Stomach (tissue), 19 donors: ENCODE results near the gene RUFY4. TPM values are rescaled to one million over a fixed set of nuclear protein-coding genes. Genes with fewer than 3 reads are reported as not detected.
"Not testable (repeated sequence)": the region's sequence is repeated elsewhere in the genome, so short reads cannot be mapped to it uniquely, and the experiment has no call there.

ENCODE experiments used
- DNase-seq, 2 donors: peaks; one replicate each; pipeline versions ENCODE4 v3.0.0 to v3.0.0-alpha.2; 2013 to 2019
- H3K27ac ChIP-seq, 5 donors: fragments of 200-600 bp in 4 of 5; sonication (generic) in 4 of 5; one replicate each; pipeline ENCODE4 v1.5.1; 2013 to 2019; ENCODE audit warnings: mild to moderate bottlenecking in 1 of 5, moderate library complexity in 1 of 5
- H3K27me3 ChIP-seq, 3 donors: fragments of 200-600 bp; sonication (generic); one replicate each; pipeline ENCODE4 v1.5.1; 2017 to 2019; ENCODE audit warnings: mixed run types in 1 of 3
- H3K36me3 ChIP-seq, 4 donors: fragments of 200-600 bp; sonication (generic); 1 replicate in 3 of 4; 2 replicates in 1 of 4; pipeline ENCODE4 v1.5.1; 2016 to 2019
- H3K4me1 ChIP-seq, 4 donors: fragments of 200-600 bp; sonication (generic); one replicate each; pipeline ENCODE4 v1.5.1; 2016 to 2019
- H3K4me3 ChIP-seq, 4 donors: fragments of 200-600 bp; sonication (generic) in 3 of 4; one replicate each; pipeline ENCODE4 v1.5.1; 2016 to 2019; ENCODE audit warnings: mild to moderate bottlenecking in 1 of 4
- H3K9me3 ChIP-seq, 4 donors: fragments of 200-600 bp; sonication (generic); one replicate each; pipeline ENCODE4 v1.5.1; 2016 to 2019
- EP300 ChIP-seq: sonication (generic); formaldehyde crosslinking; IDR thresholded peaks from one replicate; pipeline ENCODE4 v1.6.1; 2017; ENCODE audit warnings: antibody characterized with exemption
- POLR2A ChIP-seq, 4 donors: fragments of 450-650 bp; IDR thresholded peaks; one replicate each; pipeline ENCODE4 v1.6.1; 2016; ENCODE audit warnings: antibody characterized with exemption in 4 of 4, control low read depth in 2 of 4, mild to moderate bottlenecking in 1 of 4, moderate library complexity in 1 of 4
- POLR2AphosphoS5 ChIP-seq, 3 donors: sonication (generic); formaldehyde crosslinking; IDR thresholded peaks; one replicate each; pipeline ENCODE4 v1.6.1; 2016; ENCODE audit warnings: antibody characterized with exemption in 3 of 3
- WGBS, 5 donors: extraction: QIAGEN DNeasy Blood & Tissue Kit in 3 of 5; methylation state at CpG; one replicate each; pipeline versions ENCODE4 v1.1.5 to v1.1.7; 2013 to 2018; 5-methylcytosine and 5-hydroxymethylcytosine counted together
- intact Hi-C: fragments of 100-400 bp; cut with DNase I; formaldehyde crosslinking; loops from one replicate; pipeline ENCODE4 v1.15.1; 2023; ENCODE audit warnings: low total_unique reads
- long read RNA-seq, 10 donors: transcript quantifications; one replicate each; lab custom pipeline, GENCODE V29; 2026
- polyA plus RNA-seq, 3 donors: library from polyadenylated mRNA; stranded (reverse); fragments of 200-250 nt; gene quantifications; one replicate each; pipeline ENCODE4 v1.2.3, GENCODE V29; 2013
- total RNA-seq, 5 donors: library from RNA; depleted of rRNA; stranded (reverse); fragments of >200 nt; gene quantifications; one replicate each; pipeline versions ENCODE4 v1.1.0 to v1.2.3, GENCODE V29; 2014 to 2016
- TF ChIP-seq, protein P1 (sequence below), 7 experiments: fragments of 450-650 bp in 4 of 7; fragments of 200-600 bp in 3 of 7; sonication (generic) in 3 of 7; IDR thresholded peaks; one replicate each; pipeline ENCODE4 v1.5.1; 2016 to 2019; ENCODE audit warnings: antibody characterized with exemption in 7 of 7, control low read depth in 2 of 7, mild to moderate bottlenecking in 1 of 7
- donor health status: healthy with polysubstance abuse.
- donor health status: Bipolar disorder and iron deficiency.
- donor health status: healthy.

Gene RUFY4, protein sequence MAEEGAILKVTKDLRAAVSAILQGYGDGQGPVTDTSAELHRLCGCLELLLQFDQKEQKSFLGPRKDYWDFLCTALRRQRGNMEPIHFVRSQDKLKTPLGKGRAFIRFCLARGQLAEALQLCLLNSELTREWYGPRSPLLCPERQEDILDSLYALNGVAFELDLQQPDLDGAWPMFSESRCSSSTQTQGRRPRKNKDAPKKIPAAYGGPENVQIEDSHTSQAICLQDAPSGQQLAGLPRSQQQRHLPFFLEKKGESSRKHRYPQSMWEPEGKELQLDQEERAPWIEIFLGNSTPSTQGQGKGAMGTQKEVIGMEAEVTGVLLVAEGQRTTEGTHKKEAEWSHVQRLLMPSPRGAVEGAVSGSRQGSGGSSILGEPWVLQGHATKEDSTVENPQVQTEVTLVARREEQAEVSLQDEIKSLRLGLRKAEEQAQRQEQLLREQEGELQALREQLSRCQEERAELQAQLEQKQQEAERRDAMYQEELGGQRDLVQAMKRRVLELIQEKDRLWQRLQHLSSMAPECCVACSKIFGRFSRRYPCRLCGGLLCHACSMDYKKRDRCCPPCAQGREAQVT
- not detected for total RNA-seq
- under 1 TPM in 2 of 3 donors, not detected in 1; 0.12 to 0.43 TPM for polyA plus RNA-seq
- long read RNA-seq, donor 1, result 0 reads
- long read RNA-seq, donor 2, result 0 reads
- long read RNA-seq, donor 3, result 0 reads
- long read RNA-seq, donor 4, result 0 reads
- long read RNA-seq, donor 5, result 0 reads
- long read RNA-seq, donor 6, result 0 reads
- long read RNA-seq, donor 7, result 0 reads
- long read RNA-seq, donor 8, result 0 reads
- long read RNA-seq, donor 9, result 0 reads
- long read RNA-seq, donor 10, result 0 reads

DNA sequence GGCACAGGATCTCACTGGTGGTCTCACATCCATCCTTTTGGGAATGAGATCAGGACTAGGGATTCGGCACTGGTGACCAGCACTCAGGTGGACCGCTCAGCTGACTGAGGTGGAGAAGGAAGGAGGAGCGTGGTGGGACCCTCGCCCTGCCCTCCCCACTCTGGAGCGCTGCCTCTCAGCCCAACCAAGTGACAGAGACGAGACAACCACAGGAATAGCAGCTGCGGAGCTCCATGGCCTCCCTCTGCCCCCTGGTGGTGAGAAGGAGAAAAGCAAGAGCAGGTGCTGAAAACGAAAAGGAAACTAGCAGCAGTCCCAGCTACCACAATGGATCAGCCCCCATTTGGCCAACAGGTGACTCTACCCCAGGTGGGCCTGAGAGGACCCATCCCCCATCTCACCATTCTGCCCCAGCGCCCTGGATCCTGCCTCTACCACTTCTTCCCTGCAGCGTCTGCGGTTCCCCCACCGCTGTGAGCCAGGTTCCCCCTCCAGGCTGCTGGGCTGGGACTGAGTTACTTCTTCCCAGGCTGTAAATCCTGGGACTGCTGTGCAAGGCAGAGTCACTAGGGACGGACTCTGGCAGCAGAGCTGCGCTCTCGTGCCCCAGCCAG, at the start of gene RUFY4:
Gene RUFY4, plus strand, starts transcription at position 533 of the 614 bp plus-strand sequence. CDS start 1,353 bp downstream, outside the sequence.
- H3K4me3 ChIP-seq, result peak within 1 kb of the TSS; percentile 40 to 50 (median 43)
- WGBS, 5 donors, result 1 to 6% (median 2%) methylated on average over 13 to 15 of the region's 15 CpGs
- H3K27me3 ChIP-seq, result peaks cover 0 to 51% (median 7%) of the 10 kb centered on the region in 3 donors
- H3K36me3 ChIP-seq, H3K9me3 ChIP-seq, intact Hi-C loops: not testable (repeated sequence)
- TF ChIP-seq, protein P1, sequence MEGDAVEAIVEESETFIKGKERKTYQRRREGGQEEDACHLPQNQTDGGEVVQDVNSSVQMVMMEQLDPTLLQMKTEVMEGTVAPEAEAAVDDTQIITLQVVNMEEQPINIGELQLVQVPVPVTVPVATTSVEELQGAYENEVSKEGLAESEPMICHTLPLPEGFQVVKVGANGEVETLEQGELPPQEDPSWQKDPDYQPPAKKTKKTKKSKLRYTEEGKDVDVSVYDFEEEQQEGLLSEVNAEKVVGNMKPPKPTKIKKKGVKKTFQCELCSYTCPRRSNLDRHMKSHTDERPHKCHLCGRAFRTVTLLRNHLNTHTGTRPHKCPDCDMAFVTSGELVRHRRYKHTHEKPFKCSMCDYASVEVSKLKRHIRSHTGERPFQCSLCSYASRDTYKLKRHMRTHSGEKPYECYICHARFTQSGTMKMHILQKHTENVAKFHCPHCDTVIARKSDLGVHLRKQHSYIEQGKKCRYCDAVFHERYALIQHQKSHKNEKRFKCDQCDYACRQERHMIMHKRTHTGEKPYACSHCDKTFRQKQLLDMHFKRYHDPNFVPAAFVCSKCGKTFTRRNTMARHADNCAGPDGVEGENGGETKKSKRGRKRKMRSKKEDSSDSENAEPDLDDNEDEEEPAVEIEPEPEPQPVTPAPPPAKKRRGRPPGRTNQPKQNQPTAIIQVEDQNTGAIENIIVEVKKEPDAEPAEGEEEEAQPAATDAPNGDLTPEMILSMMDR (IDR thresholded peaks at IDR 0.05), result peak in 5 of 7 experiments; percentile 71 to 89 (median 88)
- H3K4me1 ChIP-seq, result peaks cover 0 to 12% (median 10%) of the 10 kb centered on the region in 4 donors
- DNase-seq, result peak; percentile 66 to 89
- H3K27ac ChIP-seq, result peak within 1 kb of the TSS in 1 of 5 donors; percentile 49

DNA sequence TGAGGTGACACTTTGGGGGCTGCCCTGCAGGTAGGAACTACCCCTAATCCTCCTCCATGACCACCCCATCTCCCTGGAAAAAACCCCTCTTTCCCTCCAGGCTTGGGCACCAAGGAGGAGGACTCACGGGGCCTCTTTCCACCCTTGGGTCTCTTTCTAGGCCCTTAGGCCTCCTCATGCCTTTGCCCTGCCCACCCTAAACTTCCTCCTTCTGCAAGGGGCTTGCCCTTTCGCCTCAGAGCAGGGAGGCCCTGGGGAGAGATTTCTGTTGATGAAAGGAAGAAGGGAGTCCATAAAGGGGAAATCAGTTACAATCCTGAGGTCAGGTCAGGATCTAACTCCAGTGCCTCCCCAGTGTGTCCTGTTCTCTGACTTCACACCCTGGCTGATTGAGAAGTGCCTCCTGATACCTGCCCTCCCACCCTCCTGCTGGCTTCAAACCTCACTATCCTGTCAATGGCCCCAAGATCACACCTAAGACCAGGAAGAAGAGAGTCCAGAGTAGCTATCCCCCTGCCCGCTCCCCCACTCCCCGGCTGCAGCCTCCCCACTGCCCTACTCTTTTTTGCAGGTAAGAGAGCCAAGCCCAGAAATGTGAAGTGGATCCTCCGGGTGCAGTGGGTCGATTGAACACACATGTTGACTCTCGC, 49.5 kb upstream of the RUFY4 start:
- Histone ChIP-seq H3K4me3 (no peak overlapping the region), H3K27ac (no peak overlapping the region), H3K36me3 (no peaks in the 10 kb centered on the region), H3K4me1 (peaks cover 0 to 20% (median 8%) of the 10 kb centered on the region in 4 donors), H3K27me3 (no peaks in the 10 kb centered on the region), H3K9me3 (no peaks in the 10 kb centered on the region)
- intact Hi-C loops, result no loop called here
- no peak for DNase-seq
- TF ChIP-seq EP300 (no peak), POLR2AphosphoS5 (IDR thresholded peaks at IDR 0.05) (no peak), POLR2A (IDR thresholded peaks at IDR 0.05) (no peak)
- TF ChIP-seq, protein P1 (IDR thresholded peaks at IDR 0.05), result no peak
- WGBS, 5 donors, result 86 to 89% (median 87%) methylated on average over 7 of the region's 7 CpGs

- DNase-seq, result no peak
- Histone ChIP-seq H3K27me3 (no peaks in the 10 kb centered on the region), H3K27ac (no peak overlapping the region)
These were observed 48.8 kb upstream of the RUFY4 start for GRCh38 chr2:218020281-218020680.

More at GRCh38 chr2:218020281-218020680, 48.8 kb upstream of the RUFY4 start:
- H3K36me3 ChIP-seq, result no peaks in the 10 kb centered on the region
- no peaks in the 10 kb centered on the region for H3K9me3 ChIP-seq
- intact Hi-C loops, result no loop called here
- H3K4me1 ChIP-seq, result peaks cover 0 to 20% (median 8%) of the 10 kb centered on the region in 4 donors
- TF ChIP-seq POLR2AphosphoS5 (IDR thresholded peaks at IDR 0.05), result no peak
- TF ChIP-seq POLR2A (IDR thresholded peaks at IDR 0.05), result no peak
- TF ChIP-seq EP300, result no peak
- TF ChIP-seq, protein P1 (IDR thresholded peaks at IDR 0.05), result no peak
- 88 to 99% (median 92%) methylated on average over 5 of the region's 5 CpGs for WGBS, 5 donors
- H3K4me3 ChIP-seq, result no peak overlapping the region
